Uterus (tissue), 4 donors: ENCODE results near the gene ABCC6. TPM values are rescaled to one million over a fixed set of nuclear protein-coding genes. Genes with fewer than 3 reads are reported as not detected.
"Not testable (repeated sequence)": the region's sequence is repeated elsewhere in the genome, so short reads cannot be mapped to it uniquely, and the experiment has no call there.

Experiments used
- DNase-seq, 2 donors: peaks; one replicate each; pipeline ENCODE4 v3.0.0-alpha.2; 2019 to 2020
- H3K27ac ChIP-seq, 2 donors: fragments of 200-600 bp; sonication (generic); 1 replicate in 1 of 2; 2 replicates in 1 of 2; pipeline ENCODE4 v1.5.1; 2016 to 2018
- H3K27me3 ChIP-seq, 2 donors: fragments of 200-600 bp; sonication (generic); one replicate each; pipeline ENCODE4 v1.5.1; 2018 to 2019; ENCODE audit warnings: control low read depth in 1 of 2
- H3K36me3 ChIP-seq, 2 donors: fragments of 200-600 bp; sonication (generic); one replicate each; pipeline ENCODE4 v1.5.1; 2019; ENCODE audit warnings: control low read depth in 1 of 2
- H3K4me1 ChIP-seq, 2 donors: fragments of 200-600 bp; sonication (generic); one replicate each; pipeline ENCODE4 v1.5.1; 2018 to 2019; ENCODE audit warnings: control low read depth in 1 of 2
- H3K4me3 ChIP-seq, 2 donors: fragments of 200-600 bp; sonication (generic); 1 replicate in 1 of 2; 2 replicates in 1 of 2; pipeline ENCODE4 v1.5.1; 2018 to 2019; ENCODE audit warnings: mild to moderate bottlenecking in 1 of 2
- H3K9me3 ChIP-seq, 2 donors: fragments of 200-600 bp; sonication (generic); one replicate each; pipeline ENCODE4 v1.5.1; 2019; ENCODE audit warnings: control low read depth in 1 of 2
- CTCF ChIP-seq, 4 experiments: fragments of 200-600 bp in 2 of 4; fragments of 450-650 bp in 2 of 4; sonication (generic) in 2 of 4; IDR thresholded peaks; one replicate each; pipeline ENCODE4 v1.5.1; 2016 to 2019; ENCODE audit warnings: antibody characterized with exemption in 4 of 4, mild to moderate bottlenecking in 2 of 4, moderate library complexity in 1 of 4
- POLR2A ChIP-seq, 2 donors: fragments of 450-650 bp; IDR thresholded peaks; one replicate each; pipeline ENCODE4 v1.6.1; 2016; ENCODE audit warnings: antibody characterized with exemption in 2 of 2, mild to moderate bottlenecking in 1 of 2, moderate library complexity in 1 of 2
- intact Hi-C: fragments of 100-400 bp; cut with DNase I; formaldehyde crosslinking; loops from one replicate; pipeline ENCODE4 v1.15.1; 2023; ENCODE audit warnings: low total_unique reads
- total RNA-seq, 4 donors: library from RNA; depleted of rRNA in 3 of 4; stranded (reverse); fragments of >200 nt in 3 of 4; gene quantifications; one replicate each; pipeline versions ENCODE4 v1.1.0 to v1.2.4, GENCODE V29; 2014 to 2023
- donor health status: DM: yes; HTN: yes; CAD: no.

ABCC6 gene
- total RNA-seq, 4 donors from 2014 or later = 0.29 to 7.6 (median 1.3) TPM; not detected in 1

- Histone ChIP-seq H3K4me3 (no peak overlapping the region), H3K4me1 (peaks cover 0 to 3% of the 10 kb centered on the region in 2 donors), H3K27ac (no peak overlapping the region), H3K9me3 (no peaks in the 10 kb centered on the region), H3K36me3 (no peaks in the 10 kb centered on the region), H3K27me3 (no peaks in the 10 kb centered on the region)
- DNase-seq = no peak
- no peak for TF ChIP-seq CTCF (IDR thresholded peaks at IDR 0.05)
- TF ChIP-seq POLR2A (IDR thresholded peaks at IDR 0.05) = no peak
- intact Hi-C loops = no loop called here
These were observed 72.0 kb downstream of the ABCC6 start for GRCh38 chr16:16151315-16151714.

GRCh38 chr16:16150878-16151152, 72.5 kb downstream of the ABCC6 start:
- intact Hi-C loops = no loop called here
- Histone ChIP-seq H3K9me3 (no peaks in the 10 kb centered on the region), H3K27ac (no peak overlapping the region), H3K36me3 (no peaks in the 10 kb centered on the region), H3K27me3 (no peaks in the 10 kb centered on the region), H3K4me3 (no peak overlapping the region), H3K4me1 (peaks cover 0 to 3% of the 10 kb centered on the region in 2 donors)
- no peak for DNase-seq
- TF ChIP-seq CTCF (IDR thresholded peaks at IDR 0.05) (no peak), POLR2A (IDR thresholded peaks at IDR 0.05) (no peak)

- intact Hi-C loops = no loop called here
- H3K27ac ChIP-seq = peak overlapping the region in 1 of 2 donors; percentile 29
- H3K36me3 ChIP-seq = no peaks in the 10 kb centered on the region
- peaks cover 0 to 3% of the 10 kb centered on the region in 2 donors for H3K4me1 ChIP-seq
- H3K9me3 ChIP-seq = no peaks in the 10 kb centered on the region
- no peak for TF ChIP-seq POLR2A (IDR thresholded peaks at IDR 0.05)
- TF ChIP-seq CTCF (IDR thresholded peaks at IDR 0.05) = no peak
- no peaks in the 10 kb centered on the region for H3K27me3 ChIP-seq
- DNase-seq = peak; percentile 56 to 75
- no peak overlapping the region for H3K4me3 ChIP-seq
These were observed 73.0 kb downstream of the ABCC6 start for GRCh38 chr16:16150117-16150877.

- no peak for DNase-seq
- no peak for TF ChIP-seq CTCF (IDR thresholded peaks at IDR 0.05)
- no peak for TF ChIP-seq POLR2A (IDR thresholded peaks at IDR 0.05)
- H3K4me1 ChIP-seq = peaks cover 0 to 3% of the 10 kb centered on the region in 2 donors
- H3K4me3 ChIP-seq = no peak overlapping the region
- no peaks in the 10 kb centered on the region for H3K36me3 ChIP-seq
- H3K27ac ChIP-seq = peak overlapping the region in 1 of 2 donors; percentile 29
- no peaks in the 10 kb centered on the region for H3K9me3 ChIP-seq
- H3K27me3 ChIP-seq = no peaks in the 10 kb centered on the region
- intact Hi-C loops = no loop called here
These were observed 73.6 kb downstream of the ABCC6 start for GRCh38 chr16:16149710-16150116.

- Histone ChIP-seq H3K4me3 (no peak overlapping the region), H3K27me3 (no peaks in the 10 kb centered on the region), H3K27ac (no peak overlapping the region), H3K9me3 (no peaks in the 10 kb centered on the region), H3K36me3 (no peaks in the 10 kb centered on the region), H3K4me1 (peaks cover 0 to 3% of the 10 kb centered on the region in 2 donors)
- TF ChIP-seq CTCF (IDR thresholded peaks at IDR 0.05) = no peak
- no peak for TF ChIP-seq POLR2A (IDR thresholded peaks at IDR 0.05)
- intact Hi-C loops = no loop called here
- DNase-seq = no peak
These were observed 74.5 kb downstream of the ABCC6 start for GRCh38 chr16:16148755-16149154.

GRCh38 chr16:16148000-16148599, 75.2 kb downstream of the ABCC6 start:
- H3K27me3 ChIP-seq, H3K9me3 ChIP-seq, H3K27ac ChIP-seq, H3K36me3 ChIP-seq, DNase-seq, H3K4me3 ChIP-seq, intact Hi-C loops, H3K4me1 ChIP-seq: not testable (repeated sequence)
